ENCODE data around the gene C8G. TPM values are rescaled to one million over a fixed set of nuclear protein-coding genes. Genes with fewer than 3 reads are reported as not detected.
A peak's percentile ranks its signal among the peaks of the same experiment; 100 is the strongest.

Gene C8G
- total RNA-seq, result 1 to 10 TPM in 2 of 4 donors, not detected in 2; 1.7 to 5.2 TPM

DNA sequence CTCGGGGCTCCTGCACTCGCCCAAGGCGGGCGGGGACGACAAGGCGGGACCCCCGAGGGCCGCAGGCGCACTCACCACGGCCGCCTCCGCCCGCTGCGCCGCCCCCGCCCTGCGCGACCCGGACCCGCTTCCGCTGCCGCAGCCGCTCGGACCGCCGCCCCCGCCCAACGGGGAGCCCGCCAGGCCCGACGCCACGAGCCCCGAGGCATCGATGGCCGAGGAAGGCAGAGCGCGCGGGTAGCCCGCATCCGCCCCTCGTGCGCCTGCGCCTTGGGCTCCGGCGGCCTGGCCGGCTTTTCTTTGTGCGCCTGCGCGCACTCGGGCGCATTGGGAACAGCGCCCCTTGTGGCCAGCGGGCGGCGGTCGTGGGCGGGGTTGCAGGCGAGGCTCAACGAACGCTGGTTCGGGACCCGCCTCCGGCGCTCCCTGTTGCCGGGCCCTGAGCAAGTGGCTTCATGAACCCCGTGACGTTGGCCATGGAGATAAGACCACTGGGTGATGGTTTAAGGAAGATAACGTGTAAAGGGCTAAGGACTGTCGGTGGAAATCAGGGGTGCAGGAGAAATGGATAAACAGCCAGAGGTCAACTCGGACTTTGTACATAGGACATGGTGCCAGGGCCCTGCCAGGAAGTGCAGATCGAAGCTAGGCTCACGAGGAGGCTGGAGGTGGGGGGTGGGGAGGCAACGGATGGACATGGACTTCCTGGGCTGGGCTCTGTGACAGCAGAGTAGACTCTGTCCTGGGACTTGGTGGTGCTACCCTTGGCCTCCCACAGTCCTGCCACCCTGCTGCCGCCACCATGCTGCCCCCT is at the start of gene C8G, which contains the start of gene FBXW5:
Gene C8G, plus strand, starts transcription at position 725 of the 814 bp plus-strand sequence. Its CDS starts 78 bp downstream, at position 803.
Gene FBXW5, minus strand, starts transcription at position 220 of the 814 bp plus-strand sequence. CDS start 655 bp downstream, outside the sequence.
- peak; percentile 97 to 98 for TF ChIP-seq POLR2A (IDR thresholded peaks at IDR 0.05)
- TF ChIP-seq, protein P1, sequence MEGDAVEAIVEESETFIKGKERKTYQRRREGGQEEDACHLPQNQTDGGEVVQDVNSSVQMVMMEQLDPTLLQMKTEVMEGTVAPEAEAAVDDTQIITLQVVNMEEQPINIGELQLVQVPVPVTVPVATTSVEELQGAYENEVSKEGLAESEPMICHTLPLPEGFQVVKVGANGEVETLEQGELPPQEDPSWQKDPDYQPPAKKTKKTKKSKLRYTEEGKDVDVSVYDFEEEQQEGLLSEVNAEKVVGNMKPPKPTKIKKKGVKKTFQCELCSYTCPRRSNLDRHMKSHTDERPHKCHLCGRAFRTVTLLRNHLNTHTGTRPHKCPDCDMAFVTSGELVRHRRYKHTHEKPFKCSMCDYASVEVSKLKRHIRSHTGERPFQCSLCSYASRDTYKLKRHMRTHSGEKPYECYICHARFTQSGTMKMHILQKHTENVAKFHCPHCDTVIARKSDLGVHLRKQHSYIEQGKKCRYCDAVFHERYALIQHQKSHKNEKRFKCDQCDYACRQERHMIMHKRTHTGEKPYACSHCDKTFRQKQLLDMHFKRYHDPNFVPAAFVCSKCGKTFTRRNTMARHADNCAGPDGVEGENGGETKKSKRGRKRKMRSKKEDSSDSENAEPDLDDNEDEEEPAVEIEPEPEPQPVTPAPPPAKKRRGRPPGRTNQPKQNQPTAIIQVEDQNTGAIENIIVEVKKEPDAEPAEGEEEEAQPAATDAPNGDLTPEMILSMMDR (IDR thresholded peaks at IDR 0.05 in 4 of 5, conservative IDR thresholded peaks at IDR 0.05 in 1 of 5), result peak; percentile 96 to 100 (median 99)
- peak within 1 kb of the TSS; percentile 79 to 96 (median 92) for H3K4me3 ChIP-seq
- DNase-seq, result peak; percentile 91 to 92
- in situ Hi-C loops (cut with MboI; ENCODE audit: low sequenced_read_pairs in 4 of 4), result loop anchor here in 2 of 4 donors (10.0 to 25.0 kb wide), 2 partner anchors 90 to 157 kb away; partner anchors contain the start of genes CCDC183 (in 1 of the 2), FUT7 (in 1 of the 2) and TMEM141 (in 1 of the 2)
- intact Hi-C loops (cut with DNase I; ENCODE audit: low total_unique reads), result loop anchor here (1.0 to 5.0 kb wide), 6 partner anchors 57 to 257 kb away; partner anchors contain the start of genes ABCA2, AGPAT2, PHPT1 and RABL6
- peak within 1 kb of the TSS; percentile 92 to 97 (median 96) for H3K27ac ChIP-seq
- H3K9me3 ChIP-seq, result no peaks in the 10 kb centered on the region
- H3K4me1 ChIP-seq, result peaks cover 27 to 60% of the 10 kb centered on the region in 2 donors
- peak; percentile 67 to 68 for ATAC-seq
- H3K27me3 ChIP-seq, result no peaks in the 10 kb centered on the region
- peaks cover 0 to 28% of the 10 kb centered on the region in 2 donors for H3K36me3 ChIP-seq

DNA sequence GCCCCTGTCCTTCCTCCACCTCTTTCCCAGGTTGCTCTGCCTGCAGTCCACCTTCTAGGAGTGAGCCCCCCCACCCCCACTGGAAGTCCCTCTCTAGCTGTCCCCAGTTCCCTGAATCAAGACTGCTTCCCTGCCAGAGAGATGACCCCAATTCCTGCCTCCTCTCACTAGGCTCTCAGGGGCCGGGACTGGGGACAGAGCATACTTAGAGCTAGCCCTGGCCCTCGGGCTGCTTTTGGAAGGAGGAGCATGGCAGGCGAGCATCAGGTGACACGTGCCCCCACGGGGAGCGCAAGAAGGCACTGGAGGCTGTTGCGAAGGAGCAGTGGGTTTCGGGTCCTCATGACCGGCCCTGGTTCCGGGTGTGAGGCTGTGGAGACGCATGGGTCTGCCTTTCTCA is 49.0 kb upstream of the C8G start:
- in situ Hi-C loops (cut with MboI; ENCODE audit: low sequenced_read_pairs in 4 of 4), result no loop called here
- H3K9me3 ChIP-seq, result no peaks in the 10 kb centered on the region
- H3K27me3 ChIP-seq, result no peaks in the 10 kb centered on the region
- peaks cover 0 to 9% of the 10 kb centered on the region in 2 donors for H3K36me3 ChIP-seq
- H3K27ac ChIP-seq, result no peak overlapping the region
- intact Hi-C loops (cut with DNase I; ENCODE audit: low total_unique reads), result no loop called here
- TF ChIP-seq, protein P1 (IDR thresholded peaks at IDR 0.05 in 4 of 5, conservative IDR thresholded peaks at IDR 0.05 in 1 of 5), result no peak
- no peak for TF ChIP-seq POLR2A (IDR thresholded peaks at IDR 0.05)
- DNase-seq (no peak), ATAC-seq (no peak)
- H3K4me3 ChIP-seq, result no peak overlapping the region
- peaks cover 2% of the 10 kb centered on the region in 2 donors for H3K4me1 ChIP-seq

DNA sequence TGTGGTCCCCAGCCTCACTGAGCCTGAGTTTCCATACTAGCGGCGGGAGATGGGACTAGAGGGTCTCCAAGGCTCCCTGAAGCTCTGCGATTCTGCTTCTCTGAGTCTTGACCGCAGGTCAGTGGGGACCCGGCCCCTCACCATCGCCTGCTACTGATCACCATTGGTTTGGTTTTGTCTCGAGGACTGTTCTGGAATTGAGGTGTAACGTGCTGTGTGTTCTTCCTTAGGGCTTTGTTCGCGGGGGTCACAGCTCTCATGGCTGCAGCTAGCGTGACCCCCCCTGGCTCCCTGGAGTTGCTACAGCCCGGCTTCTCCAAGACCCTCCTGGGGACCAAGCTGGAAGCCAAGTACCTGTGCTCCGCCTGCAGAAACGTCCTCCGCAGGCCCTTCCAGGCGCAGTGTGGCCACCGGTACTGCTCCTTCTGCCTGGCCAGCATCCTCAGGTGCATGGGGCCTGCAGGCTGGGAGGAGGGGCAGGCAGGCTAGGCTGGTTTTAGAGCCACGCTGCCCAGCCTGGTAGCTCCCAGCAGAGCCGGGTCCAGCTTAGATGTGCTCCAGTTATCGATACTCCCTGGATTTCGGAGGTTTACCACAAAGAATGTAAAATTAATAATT is 46.5 kb upstream of the C8G start:
- intact Hi-C loops (cut with DNase I; ENCODE audit: low total_unique reads), result no loop called here
- in situ Hi-C loops (cut with MboI; ENCODE audit: low sequenced_read_pairs in 4 of 4), result no loop called here
- no peak overlapping the region for H3K27ac ChIP-seq
- H3K4me3 ChIP-seq, result no peak overlapping the region
- H3K9me3 ChIP-seq, result no peaks in the 10 kb centered on the region
- no peak for ATAC-seq
- H3K27me3 ChIP-seq, result no peaks in the 10 kb centered on the region
- H3K4me1 ChIP-seq, result peaks cover 24 to 27% of the 10 kb centered on the region in 2 donors
- TF ChIP-seq, protein P1 (IDR thresholded peaks at IDR 0.05 in 4 of 5, conservative IDR thresholded peaks at IDR 0.05 in 1 of 5), result no peak
- no peak for TF ChIP-seq POLR2A (IDR thresholded peaks at IDR 0.05)
- peaks cover 0 to 9% of the 10 kb centered on the region in 2 donors for H3K36me3 ChIP-seq
- no peak for DNase-seq

DNA sequence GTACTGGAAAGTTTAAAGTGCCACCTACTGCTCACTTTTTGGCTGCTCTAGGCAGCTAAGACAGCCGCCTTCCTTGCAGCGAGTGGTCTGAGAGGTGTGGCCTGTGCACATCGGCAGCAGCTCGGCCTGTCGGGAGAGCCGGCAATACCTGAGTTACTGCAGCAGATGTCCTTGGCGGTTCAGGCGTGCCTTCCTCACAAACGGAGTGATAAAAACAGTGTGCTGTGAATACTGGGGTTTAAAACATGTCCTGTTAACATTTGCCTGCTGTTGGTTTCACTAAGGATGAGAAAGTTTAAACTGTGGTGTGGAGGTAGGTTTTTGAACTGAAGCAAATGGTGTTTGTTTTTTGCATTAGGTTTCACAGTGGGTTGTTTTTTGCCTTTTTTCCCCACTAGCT is 45.8 kb upstream of the C8G start:
- DNase-seq (no peak), ATAC-seq (no peak)
- Histone ChIP-seq H3K27ac (no peak overlapping the region), H3K4me1 (peaks cover 24 to 32% of the 10 kb centered on the region in 2 donors), H3K27me3 (no peaks in the 10 kb centered on the region), H3K36me3 (peaks cover 0 to 9% of the 10 kb centered on the region in 2 donors), H3K9me3 (no peaks in the 10 kb centered on the region), H3K4me3 (no peak overlapping the region)
- TF ChIP-seq, protein P1 (IDR thresholded peaks at IDR 0.05 in 4 of 5, conservative IDR thresholded peaks at IDR 0.05 in 1 of 5), result no peak
- TF ChIP-seq POLR2A (IDR thresholded peaks at IDR 0.05), result no peak
- intact Hi-C loops (cut with DNase I; ENCODE audit: low total_unique reads) (no loop called here), in situ Hi-C loops (cut with MboI; ENCODE audit: low sequenced_read_pairs in 4 of 4) (no loop called here)
